Measurements from ENCODE around the gene COL15A1.

The COL15A1 gene

DNA sequence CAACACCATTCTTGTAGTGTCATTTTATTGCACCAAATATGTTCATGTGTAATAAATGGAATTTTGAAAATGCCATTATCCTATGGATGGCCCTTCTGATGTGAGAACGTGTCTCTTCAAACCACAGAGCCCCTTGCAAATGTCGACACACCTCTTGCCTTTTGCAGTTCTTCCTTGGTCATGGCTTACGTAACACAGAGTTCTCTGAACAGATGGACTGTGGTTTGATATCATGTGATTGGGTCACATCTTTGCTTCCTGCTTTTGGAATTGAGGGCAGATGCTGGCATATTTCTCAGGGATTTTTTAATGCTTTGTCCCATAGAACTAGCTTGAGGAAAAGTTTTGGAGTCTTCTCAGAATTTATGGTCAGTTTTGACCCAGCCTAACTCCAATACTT is 165.8 kb downstream of the COL15A1 start:
- no peak for DNase-seq (ENCODE audit: extremely low read depth, low read depth)
- TF ChIP-seq, protein P1, sequence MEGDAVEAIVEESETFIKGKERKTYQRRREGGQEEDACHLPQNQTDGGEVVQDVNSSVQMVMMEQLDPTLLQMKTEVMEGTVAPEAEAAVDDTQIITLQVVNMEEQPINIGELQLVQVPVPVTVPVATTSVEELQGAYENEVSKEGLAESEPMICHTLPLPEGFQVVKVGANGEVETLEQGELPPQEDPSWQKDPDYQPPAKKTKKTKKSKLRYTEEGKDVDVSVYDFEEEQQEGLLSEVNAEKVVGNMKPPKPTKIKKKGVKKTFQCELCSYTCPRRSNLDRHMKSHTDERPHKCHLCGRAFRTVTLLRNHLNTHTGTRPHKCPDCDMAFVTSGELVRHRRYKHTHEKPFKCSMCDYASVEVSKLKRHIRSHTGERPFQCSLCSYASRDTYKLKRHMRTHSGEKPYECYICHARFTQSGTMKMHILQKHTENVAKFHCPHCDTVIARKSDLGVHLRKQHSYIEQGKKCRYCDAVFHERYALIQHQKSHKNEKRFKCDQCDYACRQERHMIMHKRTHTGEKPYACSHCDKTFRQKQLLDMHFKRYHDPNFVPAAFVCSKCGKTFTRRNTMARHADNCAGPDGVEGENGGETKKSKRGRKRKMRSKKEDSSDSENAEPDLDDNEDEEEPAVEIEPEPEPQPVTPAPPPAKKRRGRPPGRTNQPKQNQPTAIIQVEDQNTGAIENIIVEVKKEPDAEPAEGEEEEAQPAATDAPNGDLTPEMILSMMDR (IDR thresholded peaks at IDR 0.05; ENCODE audit: low read depth, low read length, missing control alignments): no peak
- H3K4me3 ChIP-seq (replicated peaks; ENCODE audit: low read depth, low read length): no peak overlapping the region

DNA sequence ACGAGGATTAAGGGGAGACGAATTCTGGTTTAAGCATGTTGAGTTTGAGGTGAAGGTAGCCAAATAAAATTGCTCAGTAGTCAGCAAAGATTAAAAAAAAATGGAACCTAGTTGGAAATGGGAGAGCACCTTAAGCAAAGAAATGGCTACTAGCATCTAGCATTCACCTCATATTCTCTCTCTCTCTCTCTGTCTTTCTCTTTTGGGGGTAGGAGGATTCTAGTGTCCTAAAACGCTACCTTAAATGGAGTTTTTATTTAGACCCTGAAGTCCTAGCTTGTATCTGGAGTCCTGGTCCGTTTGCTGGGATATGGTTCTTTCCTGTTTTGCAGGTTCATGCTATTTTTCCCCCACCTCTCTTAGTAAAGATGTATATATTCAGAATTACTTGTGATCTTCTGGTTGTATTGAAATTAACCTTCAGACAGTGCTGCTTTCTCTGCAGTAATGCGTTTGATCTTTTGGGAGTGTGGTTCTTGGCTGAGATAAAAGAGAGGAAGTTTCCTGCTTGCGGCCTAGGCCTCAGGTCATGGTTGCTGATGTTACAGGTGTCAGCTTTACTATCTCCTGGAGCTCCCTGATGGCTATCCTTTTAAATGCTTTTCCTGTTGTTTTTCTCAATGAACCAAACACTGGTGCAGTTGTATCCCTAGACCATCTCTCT is 169.2 kb downstream of the COL15A1 start:
- no peak for DNase-seq (ENCODE audit: extremely low read depth, low read depth)
- no peak overlapping the region for H3K4me3 ChIP-seq (replicated peaks; ENCODE audit: low read depth, low read length)
- TF ChIP-seq, protein P1 (IDR thresholded peaks at IDR 0.05; ENCODE audit: low read depth, low read length, missing control alignments): no peak

DNA sequence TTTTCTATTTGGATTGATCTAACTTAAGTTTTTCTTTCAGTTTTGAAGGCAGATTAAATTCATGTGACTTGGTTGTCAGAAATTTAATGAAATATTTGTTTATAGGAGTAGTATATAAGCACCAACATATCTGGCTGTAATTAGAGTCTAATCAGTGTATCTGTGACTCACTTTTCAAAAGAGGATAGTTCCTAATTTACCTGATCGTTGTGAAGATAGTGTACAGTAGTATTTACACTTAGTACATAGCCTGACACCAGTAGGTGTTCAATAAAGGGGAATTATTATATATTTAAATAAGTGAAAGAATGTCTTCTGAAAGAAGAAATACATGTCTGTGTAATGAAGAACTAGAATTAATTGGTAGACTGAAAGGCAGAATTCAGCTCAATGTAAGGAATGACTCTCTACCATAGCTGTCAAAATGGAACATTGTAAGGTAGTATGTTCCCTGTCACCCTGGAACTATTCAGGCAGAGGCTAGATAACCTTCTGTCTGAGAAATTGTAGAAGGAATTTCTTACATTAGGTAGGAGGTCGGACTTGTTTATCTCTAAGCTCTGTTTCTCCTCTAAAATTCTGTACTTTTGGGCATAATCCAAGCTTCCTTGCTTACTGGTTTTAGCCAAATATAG is 169.8 kb downstream of the COL15A1 start:
- no peak overlapping the region for H3K4me3 ChIP-seq (replicated peaks; ENCODE audit: low read depth, low read length)
- TF ChIP-seq, protein P1 (IDR thresholded peaks at IDR 0.05; ENCODE audit: low read depth, low read length, missing control alignments): no peak
- DNase-seq (ENCODE audit: extremely low read depth, low read depth): no peak

DNA sequence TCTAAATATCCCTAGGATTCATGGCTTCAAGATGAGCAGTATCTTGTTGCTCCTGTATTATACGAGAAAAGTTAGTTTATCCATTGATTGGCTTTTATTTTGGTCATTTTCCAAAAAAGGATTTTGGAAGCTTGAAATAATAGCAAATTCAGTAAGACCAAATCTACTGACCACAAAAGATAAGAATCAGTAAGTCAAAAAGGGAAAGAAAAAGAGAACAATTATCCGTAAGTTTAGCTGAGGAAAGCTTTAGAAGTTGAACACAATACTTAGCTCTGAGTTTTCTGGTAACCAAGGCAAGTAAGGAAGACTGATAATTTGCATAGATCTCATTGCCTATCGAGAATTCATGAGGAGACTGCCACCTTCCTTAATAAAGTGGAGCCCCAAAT is 170.3 kb downstream of the COL15A1 start:
- no peak for DNase-seq (ENCODE audit: extremely low read depth, low read depth)
- TF ChIP-seq, protein P1 (IDR thresholded peaks at IDR 0.05; ENCODE audit: low read depth, low read length, missing control alignments): no peak
- no peak overlapping the region for H3K4me3 ChIP-seq (replicated peaks; ENCODE audit: low read depth, low read length)

DNA sequence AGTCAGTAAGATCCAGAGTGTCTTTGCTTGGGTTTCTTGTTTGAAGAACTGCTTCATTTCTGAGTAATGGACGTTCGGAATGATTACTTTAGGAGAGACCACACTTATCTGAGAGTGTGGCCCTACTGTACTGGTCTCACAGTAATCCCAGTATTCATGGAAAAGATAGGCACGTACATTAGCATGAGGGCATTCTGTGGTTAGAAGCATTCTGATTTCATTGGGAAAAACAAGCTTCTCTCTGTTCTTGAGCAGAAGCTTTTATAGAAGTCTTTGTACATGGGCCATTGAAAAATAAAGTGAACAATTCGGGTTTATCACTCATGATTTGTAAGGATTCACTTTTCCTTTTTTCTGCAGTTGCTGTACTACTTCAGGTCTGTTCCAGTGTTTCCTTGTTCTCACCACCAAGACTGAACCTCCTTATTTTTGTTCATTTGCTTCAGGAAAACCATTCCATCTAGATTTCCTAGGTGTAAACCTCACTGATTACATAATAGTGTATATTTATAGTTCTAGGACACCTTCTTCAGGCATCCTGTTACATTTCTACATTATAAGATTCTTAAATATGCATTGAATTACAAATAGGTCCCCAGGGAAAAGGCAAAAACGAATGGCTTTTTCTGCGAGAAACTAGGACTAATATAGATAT is 171.3 kb downstream of the COL15A1 start:
- no peak overlapping the region for H3K4me3 ChIP-seq (replicated peaks; ENCODE audit: low read depth, low read length)
- DNase-seq (ENCODE audit: extremely low read depth, low read depth): no peak
- TF ChIP-seq, protein P1 (IDR thresholded peaks at IDR 0.05; ENCODE audit: low read depth, low read length, missing control alignments): no peak

DNA sequence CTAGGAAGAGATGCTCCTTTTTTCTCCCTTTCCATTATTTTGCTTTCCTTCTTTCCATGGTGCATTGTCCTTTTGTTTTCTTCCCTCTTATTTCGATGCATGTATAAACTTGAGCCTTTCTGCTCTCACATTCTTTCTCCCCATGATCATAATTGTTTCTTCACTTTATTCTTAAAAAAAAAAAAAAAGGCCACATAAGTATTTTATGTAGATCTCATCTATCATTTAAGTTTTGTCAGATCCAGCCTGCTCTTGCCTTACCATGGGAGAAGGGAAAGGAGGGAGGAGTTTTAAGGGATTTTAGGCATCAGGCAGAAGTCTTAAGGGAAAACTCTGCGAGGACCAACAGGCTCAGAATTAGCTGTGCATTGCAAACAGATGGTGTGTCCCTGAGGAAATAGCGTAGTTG is 172.3 kb downstream of the COL15A1 start:
- H3K4me3 ChIP-seq (replicated peaks; ENCODE audit: low read depth, low read length): no peak overlapping the region
- no peak for DNase-seq (ENCODE audit: extremely low read depth, low read depth)
- TF ChIP-seq, protein P1 (IDR thresholded peaks at IDR 0.05; ENCODE audit: low read depth, low read length, missing control alignments): no peak
